HepG2 (cell line): ENCODE measurements around the gene INHBE. TPM values are rescaled to one million over a fixed set of nuclear protein-coding genes. Genes with fewer than 3 reads are reported as not detected.

Experiments used
- ARID5B ChIP-seq: IDR thresholded peaks from 2 replicates; pipeline ENCODE4 v1.4.0; 2020; ENCODE audit warnings: mild to moderate bottlenecking, missing genetic modification reagents
- CREM ChIP-seq, 2 experiments: sonication (generic) in 1 of 2; formaldehyde crosslinking in 1 of 2; IDR thresholded peaks; 2 replicates each; pipeline versions ENCODE4 v1.4.0 to v1.6.1; 2016 to 2020; ENCODE audit warnings: antibody characterized with exemption in 1 of 2, mild to moderate bottlenecking in 1 of 2, missing genetic modification reagents in 1 of 2
- FOXA1 ChIP-seq, 2 experiments: fragments of 450-650 bp in 1 of 2; sonication (generic) in 1 of 2; formaldehyde crosslinking in 1 of 2; IDR thresholded peaks; 2 replicates each; pipeline versions ENCODE4 v1.4.0 to v1.6.1; 2016 to 2020; ENCODE audit warnings: missing genetic modification reagents in 1 of 2
- GPN1 ChIP-seq: sonication (generic); formaldehyde crosslinking; IDR thresholded peaks from 2 replicates; pipeline ENCODE4 v1.5.1; 2020; ENCODE audit warnings: missing genetic modification reagents, borderline replicate concordance
- HCFC1 ChIP-seq: fragments of 150-350 bp; IDR thresholded peaks from 2 replicates; pipeline ENCODE4 v1.6.1; 2014; ENCODE audit warnings: low read depth, low read length
- IKZF5 ChIP-seq: IDR thresholded peaks from 2 replicates; pipeline ENCODE4 v1.6.1; 2018; ENCODE audit warnings: missing genetic modification reagents, mild to moderate bottlenecking, missing compliant biosample characterization
- MAFF ChIP-seq: IDR thresholded peaks from 2 replicates; pipeline ENCODE4 v1.6.1; 2011; ENCODE audit warnings: low read depth, low read length, improper control_type of control experiment
- MEF2D ChIP-seq: sonication (generic); formaldehyde crosslinking; IDR thresholded peaks from 2 replicates; pipeline ENCODE4 v1.5.1; 2020; ENCODE audit warnings: mild to moderate bottlenecking, missing genetic modification reagents
- MIXL1 ChIP-seq: IDR thresholded peaks from 2 replicates; pipeline ENCODE4 v1.6.1; 2016
- REST ChIP-seq, 2 experiments: IDR thresholded peaks; 2 replicates each; pipeline ENCODE4 v1.6.1; 2011 to 2012; ENCODE audit warnings: low read length in 2 of 2, borderline replicate concordance in 1 of 2, low read depth in 1 of 2, mild to moderate bottlenecking in 1 of 2, moderate library complexity in 1 of 2
- RORA ChIP-seq: sonication (generic); formaldehyde crosslinking; IDR thresholded peaks from 2 replicates; pipeline ENCODE4 v1.5.0; 2020; ENCODE audit warnings: mild to moderate bottlenecking, missing genetic modification reagents, moderate library complexity
- SRY ChIP-seq: sonication (generic); formaldehyde crosslinking; IDR thresholded peaks from 2 replicates; pipeline ENCODE4 v1.8.0; 2022; ENCODE audit warnings: mild to moderate bottlenecking, missing genetic modification reagents
- TBX3 ChIP-seq: fragments of 450-650 bp; IDR thresholded peaks from 2 replicates; pipeline ENCODE4 v1.6.1; 2017; ENCODE audit warnings: antibody characterized with exemption, mild to moderate bottlenecking, inconsistent platforms, borderline replicate concordance
- TERF1 ChIP-seq: sonication (generic); formaldehyde crosslinking; IDR thresholded peaks from 2 replicates; pipeline ENCODE4 v1.8.0; 2022; ENCODE audit warnings: mild to moderate bottlenecking, missing genetic modification reagents, moderate library complexity
- ZBTB7B ChIP-seq: sonication (generic); formaldehyde crosslinking; IDR thresholded peaks from 2 replicates; pipeline ENCODE4 v1.4.0; 2020; ENCODE audit warnings: missing genetic modification reagents
- ZNF446 ChIP-seq: sonication (generic); formaldehyde crosslinking; IDR thresholded peaks from 2 replicates; pipeline ENCODE4 v1.5.0; 2020; ENCODE audit warnings: mild to moderate bottlenecking, missing genetic modification reagents
- ZNF567 ChIP-seq: sonication (generic); formaldehyde crosslinking; IDR thresholded peaks from 2 replicates; pipeline ENCODE4 v1.8.1; 2023; ENCODE audit warnings: mild to moderate bottlenecking, missing genetic modification reagents, borderline replicate concordance
- ZNF607 ChIP-seq: sonication (generic); formaldehyde crosslinking; IDR thresholded peaks from 2 replicates; pipeline ENCODE4 v1.5.1; 2020; ENCODE audit warnings: missing genetic modification reagents, mild to moderate bottlenecking, borderline replicate concordance
- ZSCAN9 ChIP-seq: IDR thresholded peaks from 2 replicates; pipeline ENCODE4 v1.6.1; 2016; ENCODE audit warnings: borderline replicate concordance
- polyA plus RNA-seq, 8 experiments: library from polyadenylated mRNA; depleted of rRNA in 3 of 8; stranded (reverse) in 7 of 8; unstranded in 1 of 8; fragments of >200 nt; fragmentation: Illumina TruSeq in 4 of 8; extraction: Trizol in 4 of 8; gene quantifications; 2 replicates each; pipeline versions ENCODE4 v1.2.1 to v1.2.3, GENCODE V29; 2011 to 2016; ENCODE audit warnings: low read depth in 4 of 8, missing spikeins in 1 of 8, mixed read lengths in 1 of 8; ENCODE audit not compliant: insufficient read depth in 1 of 8
- total RNA-seq, 5 experiments: library from RNA; depleted of rRNA; stranded (reverse); fragments of >200 nt; fragmentation: Illumina TruSeq; extraction: Trizol; gene quantifications; 2 replicates each; pipeline ENCODE4 v1.2.3, GENCODE V29; 2016; ENCODE audit warnings: low read depth in 1 of 5

Gene INHBE
- total and polyA plus RNA-seq, 2 of the 13 experiments (the other 11 are each of a cell fraction or from before 2014, with no cell fraction given): 17.0 to 32.0 TPM

- TF ChIP-seq ARID5B (CRISPR knock-in tag) (no peak), TBX3 (no peak), ZNF607 (CRISPR knock-in tag) (0 out of 2 replicates have a peak, but pooled peaks have one; percentile 19), ZNF446 (CRISPR knock-in tag) (0 out of 2 replicates have a peak, but pooled peaks have one; percentile 50), ZBTB7B (CRISPR knock-in tag) (no peak), MIXL1 (CRISPR knock-in tag) (no peak; the same call in 1 of the 2 replicates), CREM (IDR thresholded peaks at IDR 0.05) (peak; percentile 97), CREM (CRISPR knock-in tag; IDR thresholded peaks at IDR 0.05) (no peak), TERF1 (CRISPR knock-in tag) (no peak), HCFC1 (peak; percentile 91), MEF2D (CRISPR knock-in tag) (peak; percentile 54), ZSCAN9 (no peak), SRY (CRISPR knock-in tag) (no peak; the same call in 1 of the 2 replicates), REST (IDR thresholded peaks at IDR 0.05; ENCODE audit: borderline replicate concordance in 1 of 2, low read depth in 1 of 2, low read length in 2 of 2) (no peak), IKZF5 (CRISPR knock-in tag) (peak; percentile 76), FOXA1 (IDR thresholded peaks at IDR 0.05) (no peak), FOXA1 (CRISPR knock-in tag; IDR thresholded peaks at IDR 0.05) (no peak), GPN1 (CRISPR knock-in tag) (no peak), RORA (CRISPR knock-in tag) (no peak), ZNF567 (CRISPR knock-in tag) (no peak), MAFF (no peak)
These were observed 32.7 kb downstream of the INHBE start, which contains the start of gene MARS1 (continued) for GRCh38 chr12:57487597-57488401.
